HEK293T (cell line): ENCODE measurements around the gene NCF2.

Experiments
- CTCF ChIA-PET: fragments of 350-600 bp; formaldehyde crosslinking; extraction: SDS; loops from one replicate; lab custom pipeline; 2021; ENCODE audit warnings: antibody characterized with exemption, inconsistent platforms; lab: Yijun Ruan, JAX
- POLR2A ChIA-PET: fragments of 350-600 bp; formaldehyde crosslinking; extraction: SDS; loops from one replicate; lab custom pipeline; 2020; ENCODE audit warnings: antibody characterized with exemption, inconsistent platforms; lab: Yijun Ruan, JAX
- DNase-seq: peaks from one replicate; pipeline ENCODE4 v3.0.0; 2012; ENCODE audit warnings: mixed read lengths; ENCODE audit errors: extremely low spot score
- ARNT ChIP-seq: fragments of 450-650 bp; IDR thresholded peaks from 2 replicates; pipeline ENCODE4 v1.6.1; 2017; ENCODE audit warnings: mild to moderate bottlenecking
- BHLHE40 ChIP-seq: fragments of 450-650 bp; IDR thresholded peaks from 2 replicates; pipeline ENCODE4 v1.6.1; 2016; ENCODE audit warnings: mild to moderate bottlenecking, moderate library complexity, borderline replicate concordance
- CTBP1 ChIP-seq: fragments of 450-650 bp; IDR thresholded peaks from 2 replicates; pipeline ENCODE4 v1.6.1; 2016; ENCODE audit warnings: borderline replicate concordance
- ELF4 ChIP-seq: fragments of 450-650 bp; IDR thresholded peaks from 2 replicates; pipeline ENCODE4 v1.6.1; 2017; ENCODE audit warnings: antibody characterized with exemption
- FOXA1 ChIP-seq: fragments of 450-650 bp; IDR thresholded peaks from 2 replicates; pipeline ENCODE4 v1.6.1; 2016; ENCODE audit warnings: mild to moderate bottlenecking
- FOXK2 ChIP-seq: fragments of 450-650 bp; IDR thresholded peaks from 2 replicates; pipeline ENCODE4 v1.6.1; 2016; ENCODE audit warnings: mild to moderate bottlenecking
- FOXM1 ChIP-seq: fragments of 450-650 bp; IDR thresholded peaks from 2 replicates; pipeline ENCODE4 v1.6.1; 2017; ENCODE audit warnings: mild to moderate bottlenecking, borderline replicate concordance
- HDGF ChIP-seq: fragments of 450-650 bp; IDR thresholded peaks from 2 replicates; pipeline ENCODE4 v1.6.1; 2017; ENCODE audit warnings: antibody characterized with exemption, borderline replicate concordance
- L3MBTL2 ChIP-seq: fragments of 450-650 bp; conservative IDR thresholded peaks from 2 replicates; pipeline ENCODE4 v1.6.1; 2016; ENCODE audit warnings: mild to moderate bottlenecking
- LEF1 ChIP-seq: fragments of 450-650 bp; IDR thresholded peaks from 2 replicates; pipeline ENCODE4 v1.6.1; 2017; ENCODE audit warnings: mild to moderate bottlenecking, borderline replicate concordance
- NFRKB ChIP-seq: fragments of 450-650 bp; IDR thresholded peaks from 2 replicates; pipeline ENCODE4 v1.6.1; 2016; ENCODE audit warnings: mild to moderate bottlenecking, moderate library complexity
- PKNOX1 ChIP-seq: fragments of 450-650 bp; IDR thresholded peaks from 2 replicates; pipeline ENCODE4 v1.6.1; 2016
- SP1 ChIP-seq: fragments of 450-650 bp; IDR thresholded peaks from 2 replicates; pipeline ENCODE4 v1.6.1; 2017
- SUZ12 ChIP-seq: fragments of 450-650 bp; IDR thresholded peaks from 2 replicates; pipeline ENCODE4 v1.6.1; 2016; ENCODE audit warnings: mild to moderate bottlenecking
- TARDBP ChIP-seq: fragments of 450-650 bp; IDR thresholded peaks from 2 replicates; pipeline ENCODE4 v1.6.1; 2016
- ZNF384 ChIP-seq: fragments of 450-650 bp; IDR thresholded peaks from 2 replicates; pipeline ENCODE4 v1.6.1; 2016

NCF2 gene

GRCh38 chr1:183569141-183569540, 21.1 kb downstream of the NCF2 start:
- POLR2A ChIA-PET: no interaction called here
- TF ChIP-seq ARNT (no peak), ZNF384 (no peak), PKNOX1 (no peak), FOXA1 (no peak), TARDBP (no peak), SP1 (no peak), L3MBTL2 (no peak), SUZ12 (no peak), HDGF (no peak), CTBP1 (no peak), NFRKB (no peak), FOXM1 (no peak), BHLHE40 (no peak), LEF1 (no peak), ELF4 (no peak), FOXK2 (no peak)
- DNase-seq: no peak
- CTCF ChIA-PET: no interaction called here

DNA sequence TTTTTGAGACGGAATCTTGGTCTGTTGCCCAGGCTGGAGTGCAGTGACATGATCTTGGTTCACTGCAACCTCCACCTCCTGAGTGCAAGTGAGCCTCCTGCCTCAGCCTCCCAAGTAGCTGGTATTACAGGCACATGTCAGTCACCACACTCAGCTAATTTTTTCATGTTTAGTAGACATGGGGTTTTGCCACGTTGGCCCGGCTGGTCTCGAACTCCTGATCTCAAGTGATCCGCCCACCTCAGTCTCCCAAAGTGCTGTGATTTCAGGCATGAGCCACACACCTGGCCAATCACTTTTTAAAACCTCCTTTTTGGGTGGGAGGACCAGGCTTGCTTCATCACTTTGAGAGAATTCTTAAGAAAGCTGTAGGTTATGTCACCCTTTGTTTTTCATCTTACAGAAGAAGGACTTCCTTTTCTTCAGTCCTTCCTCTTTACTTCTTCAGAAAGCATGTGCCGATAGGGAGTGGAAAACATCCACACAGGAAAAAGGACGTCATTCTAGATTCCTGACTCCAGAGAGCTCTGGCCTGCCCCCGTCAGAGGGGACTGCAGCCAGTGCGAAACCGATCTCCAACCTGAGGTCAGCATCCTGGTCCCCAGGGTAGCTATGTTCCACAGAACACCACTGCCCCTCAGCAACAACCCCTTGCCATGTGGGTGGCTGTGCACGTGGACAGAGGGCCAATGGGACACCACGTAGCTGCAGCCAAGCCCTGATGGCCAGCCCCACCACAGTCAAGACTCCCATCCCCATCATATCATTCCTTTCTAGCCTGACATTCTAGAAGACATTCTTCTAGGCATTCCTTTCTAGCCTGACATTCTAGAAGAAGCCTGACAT, 21.9 kb downstream of the NCF2 start:
- CTCF ChIA-PET: no interaction called here
- POLR2A ChIA-PET: no interaction called here
- no peak for TF ChIP-seq BHLHE40
- DNase-seq: no peak

DNA sequence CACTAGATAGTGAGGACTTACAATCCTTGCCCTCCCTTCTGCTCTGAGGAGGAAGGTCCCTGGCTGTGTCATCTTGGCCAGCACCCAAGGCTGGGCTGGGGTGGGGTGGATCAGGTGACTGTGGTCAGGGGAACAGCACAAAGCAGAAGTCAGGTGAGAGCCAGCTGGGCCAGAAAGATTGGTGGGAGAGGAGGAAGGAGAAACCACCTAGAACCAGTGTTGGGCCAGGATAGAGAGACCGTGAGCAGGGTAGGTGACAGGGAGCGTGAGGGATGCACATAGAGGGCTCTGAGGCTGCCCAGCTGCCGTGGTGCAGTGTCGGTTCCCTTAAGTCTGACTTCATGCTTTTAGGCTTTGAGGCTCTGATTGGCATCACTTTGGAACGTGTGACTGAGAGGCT, 22.7 kb downstream of the NCF2 start:
- POLR2A ChIA-PET: no interaction called here
- DNase-seq: no peak
- TF ChIP-seq NFRKB: no peak
- no peak for TF ChIP-seq HDGF
- no peak for TF ChIP-seq TARDBP
- TF ChIP-seq FOXA1: no peak
- no peak for TF ChIP-seq BHLHE40
- no peak for TF ChIP-seq ZNF384
- no peak for TF ChIP-seq LEF1
- no peak for TF ChIP-seq CTBP1
- no peak for TF ChIP-seq SUZ12
- no peak for TF ChIP-seq ELF4
- TF ChIP-seq L3MBTL2: no peak
- no peak for TF ChIP-seq PKNOX1
- no peak for TF ChIP-seq FOXM1
- TF ChIP-seq FOXK2: no peak
- CTCF ChIA-PET: no interaction called here

DNA sequence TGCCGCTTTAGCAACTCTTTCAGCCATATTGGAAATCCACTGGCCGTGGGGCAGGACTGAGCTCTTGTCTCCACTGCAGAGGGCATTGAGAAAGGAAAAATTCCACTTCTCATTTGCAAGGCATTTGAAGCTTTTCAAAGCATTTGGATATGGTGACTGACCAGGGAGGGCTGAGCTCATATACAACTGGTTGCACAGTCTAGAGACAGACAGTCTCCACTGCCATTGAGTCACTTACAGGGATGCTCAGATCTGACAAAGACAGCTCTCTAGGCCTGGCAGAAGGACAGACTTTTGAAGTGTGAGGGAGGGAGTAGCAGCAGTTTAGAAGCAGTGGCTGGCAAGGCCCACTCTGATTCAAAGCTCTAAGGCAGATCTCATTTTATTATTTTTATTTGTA, 24.2 kb downstream of the NCF2 start:
- no peak for DNase-seq
- POLR2A ChIA-PET: no interaction called here

GRCh38 chr1:183565261-183565660, 25.0 kb downstream of the NCF2 start:
- ChIA-PET CTCF (no interaction called here), POLR2A (no interaction called here)
- TF ChIP-seq SUZ12 (no peak), SP1 (no peak), FOXA1 (no peak), LEF1 (no peak), BHLHE40 (no peak), PKNOX1 (no peak), HDGF (no peak), TARDBP (no peak), ARNT (no peak), FOXK2 (no peak), ELF4 (no peak), CTBP1 (no peak), L3MBTL2 (no peak), ZNF384 (no peak), NFRKB (no peak), FOXM1 (no peak)
- DNase-seq: no peak

More for the DNA sequence above, 24.2 kb downstream of the NCF2 start:
- TF ChIP-seq NFRKB (no peak), HDGF (no peak), FOXA1 (no peak), ARNT (no peak)
- CTCF ChIA-PET: no interaction called here

- POLR2A ChIA-PET: no interaction called here
- TF ChIP-seq ARNT: no peak
- TF ChIP-seq L3MBTL2: no peak
- no peak for TF ChIP-seq FOXA1
- TF ChIP-seq TARDBP: no peak
- CTCF ChIA-PET: interaction anchor here (0.5 to 1.2 kb wide), 3 partner anchors 10 to 85 kb away, joined by 3 to 4 read pairs (median 4); no protein-coding TSS in a partner anchor
- no peak for DNase-seq
Measured at GRCh38 chr1:183562701-183563100, 27.6 kb downstream of the NCF2 start.
